ENCODE data around the gene BIN2.
"Not testable (repeated sequence)": the region's sequence is repeated elsewhere in the genome, so short reads cannot be mapped to it uniquely, and the experiment has no call there.

Gene BIN2

GRCh38 chr12:51265024-51265423 is 59.0 kb downstream of the BIN2 start:
- in situ Hi-C loops (cut with MboI; ENCODE audit: low sequenced_read_pairs): no loop called here

DNA sequence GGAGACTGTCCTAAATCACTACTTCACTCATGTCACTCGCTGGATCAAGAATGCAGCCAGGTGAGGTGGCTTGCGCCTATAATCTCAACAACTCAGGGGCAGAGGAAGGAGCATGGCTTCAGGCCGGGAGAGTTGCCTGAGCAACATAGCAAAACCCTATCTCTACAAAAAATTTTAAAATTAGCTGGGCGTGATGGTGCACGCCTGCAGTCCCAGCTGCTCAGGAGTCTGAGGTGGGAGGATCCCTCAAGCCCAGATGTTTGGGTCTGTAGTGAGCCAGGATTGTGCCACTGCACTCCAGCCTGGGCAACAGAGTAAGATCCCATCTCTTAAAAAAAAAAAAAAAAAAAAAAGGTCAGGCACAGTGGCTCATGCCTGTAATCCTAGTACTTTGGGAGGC is 59.7 kb downstream of the BIN2 start:
- in situ Hi-C loops (cut with MboI; ENCODE audit: low sequenced_read_pairs): no loop called here

DNA sequence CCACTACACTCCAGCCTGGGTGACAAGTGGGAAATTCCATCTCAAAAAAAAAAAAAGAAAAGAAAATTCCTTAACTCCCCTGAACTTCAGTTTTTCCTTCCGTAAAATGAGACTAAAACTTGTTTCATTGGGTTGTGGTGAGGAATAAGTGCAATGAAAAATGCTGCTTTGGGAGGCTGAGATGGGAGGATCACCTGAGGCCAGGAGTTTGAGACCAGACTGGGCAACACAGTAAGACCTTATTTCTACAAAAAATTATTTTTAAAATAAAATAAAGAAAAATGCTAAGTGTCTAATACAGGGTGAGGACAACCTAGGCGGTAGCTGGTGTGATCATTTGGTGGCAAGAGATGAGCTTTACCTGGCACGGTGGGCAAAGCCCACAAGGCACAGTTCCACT is 60.6 kb downstream of the BIN2 start:
- in situ Hi-C loops (cut with MboI; ENCODE audit: low sequenced_read_pairs): no loop called here

- in situ Hi-C loops (cut with MboI; ENCODE audit: low sequenced_read_pairs): no loop called here
Measured at GRCh38 chr12:51262758-51263177, 61.2 kb downstream of the BIN2 start.

DNA sequence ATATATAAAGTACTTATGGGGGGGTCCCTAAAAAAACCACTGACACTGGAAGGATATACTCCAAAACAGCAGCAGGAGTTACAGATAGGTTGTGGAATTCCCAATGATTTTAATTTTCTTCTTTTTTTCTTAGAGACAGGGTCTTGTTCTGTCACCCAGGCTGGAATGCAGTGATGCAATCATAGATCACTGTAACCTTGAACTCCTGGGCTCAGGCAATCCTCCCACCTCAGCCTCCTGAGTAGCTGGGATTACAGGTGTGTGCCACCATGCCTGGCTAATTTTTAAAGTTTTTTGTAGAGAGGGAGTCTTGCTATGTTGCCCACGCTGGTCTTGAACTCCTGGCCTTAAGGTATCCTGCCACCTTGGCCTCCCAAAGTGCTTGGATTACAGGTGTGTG is 64.4 kb downstream of the BIN2 start:
- in situ Hi-C loops (cut with MboI; ENCODE audit: low sequenced_read_pairs): not testable (repeated sequence)

DNA sequence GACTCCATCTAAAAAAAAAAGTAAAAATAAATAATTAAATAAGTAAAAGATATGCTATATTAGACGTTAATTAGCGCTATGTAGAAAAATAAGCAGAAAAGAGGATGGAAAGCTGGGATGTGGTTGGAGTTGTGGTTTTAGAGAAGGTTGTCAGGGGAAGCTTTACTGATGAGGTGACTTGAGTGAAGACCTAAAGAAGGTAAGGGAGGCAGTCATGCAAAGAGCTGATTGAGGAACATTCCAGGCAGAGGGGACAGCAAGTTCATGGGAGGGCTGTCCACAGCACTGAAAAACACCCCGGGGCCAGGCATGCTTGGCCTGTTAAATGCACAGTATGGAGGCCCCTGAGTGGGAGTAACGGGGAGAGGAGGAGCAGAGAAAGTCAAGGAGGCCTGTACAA is 69.4 kb downstream of the BIN2 start:
- in situ Hi-C loops (cut with MboI; ENCODE audit: low sequenced_read_pairs): no loop called here

GRCh38 chr12:51253276-51253675 is 70.7 kb downstream of the BIN2 start:
- in situ Hi-C loops (cut with MboI; ENCODE audit: low sequenced_read_pairs): no loop called here

DNA sequence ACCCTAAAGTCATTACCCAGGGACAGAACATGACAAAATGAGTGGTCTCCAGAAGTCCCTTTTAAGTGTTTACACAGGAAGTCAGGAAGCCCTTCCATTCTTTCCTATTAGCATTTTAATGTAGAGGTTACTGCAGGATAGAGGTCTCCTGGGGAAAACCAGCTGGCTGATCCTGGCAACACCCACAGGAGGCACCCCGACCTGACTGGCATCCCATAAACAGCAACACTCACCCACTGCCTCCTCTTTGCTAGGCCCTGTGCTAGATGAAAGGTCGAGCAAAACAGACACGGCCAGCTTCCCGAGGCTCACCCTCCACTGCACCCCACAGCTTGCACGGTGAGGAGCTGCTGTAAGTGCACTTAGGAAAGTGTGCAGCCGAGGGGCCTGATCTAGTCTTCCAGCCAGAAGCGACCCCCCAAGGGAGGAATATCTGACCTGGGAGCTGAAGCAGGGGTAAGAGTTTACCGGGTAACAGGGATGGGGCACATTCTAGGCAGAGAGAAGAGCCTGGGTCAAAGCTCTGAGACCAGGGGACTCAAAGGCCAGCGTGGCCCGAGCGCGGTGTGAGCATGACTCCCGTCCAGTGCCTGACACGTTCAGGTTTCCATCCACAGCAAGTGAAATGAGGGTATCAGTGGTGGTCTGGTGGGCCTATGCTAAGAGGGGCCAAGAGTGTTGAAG is 76.3 kb downstream of the BIN2 start:
- in situ Hi-C loops (cut with MboI; ENCODE audit: low sequenced_read_pairs): no loop called here

DNA sequence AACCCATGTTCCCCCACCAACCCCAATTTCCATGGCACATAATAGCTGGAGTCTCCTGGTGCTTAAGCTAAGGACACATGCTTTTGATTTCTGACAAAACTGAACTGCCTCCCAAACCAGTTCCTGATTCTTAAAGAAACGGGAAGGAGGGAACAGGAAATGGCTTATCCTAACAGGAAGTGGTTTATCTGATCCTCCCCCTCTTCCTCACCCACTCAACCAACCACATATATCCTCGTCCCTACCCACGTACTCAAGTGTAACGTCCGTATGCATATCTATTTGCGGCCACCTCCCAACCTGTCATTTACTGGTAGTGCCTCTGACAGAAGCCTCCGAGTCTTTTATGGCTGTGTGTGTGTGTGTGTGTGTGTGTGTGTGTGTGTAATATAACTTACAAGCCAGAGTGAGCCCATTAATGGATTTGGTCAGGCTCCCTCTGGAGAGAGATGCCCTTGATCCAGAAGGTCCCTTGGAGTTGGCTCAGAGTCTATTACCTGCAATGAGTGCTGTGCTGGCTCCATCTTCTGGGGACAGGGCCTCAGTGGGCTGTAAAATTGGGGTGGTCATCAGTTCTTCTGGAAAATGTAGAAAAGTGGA is 77.6 kb downstream of the BIN2 start:
- in situ Hi-C loops (cut with MboI; ENCODE audit: low sequenced_read_pairs): no loop called here

GRCh38 chr12:51245476-51246253 is 78.3 kb downstream of the BIN2 start:
- in situ Hi-C loops (cut with MboI; ENCODE audit: low sequenced_read_pairs): no loop called here

GRCh38 chr12:51244269-51244668 is 79.7 kb downstream of the BIN2 start:
- in situ Hi-C loops (cut with MboI; ENCODE audit: low sequenced_read_pairs): no loop called here

- in situ Hi-C loops (cut with MboI; ENCODE audit: low sequenced_read_pairs): no loop called here
Measured at GRCh38 chr12:51242876-51243275, 81.1 kb downstream of the BIN2 start.

GRCh38 chr12:51242120-51242519 is 81.9 kb downstream of the BIN2 start:
- in situ Hi-C loops (cut with MboI; ENCODE audit: low sequenced_read_pairs): no loop called here

- in situ Hi-C loops (cut with MboI; ENCODE audit: low sequenced_read_pairs): no loop called here
Measured at GRCh38 chr12:51240971-51241370, 83.0 kb downstream of the BIN2 start.

DNA sequence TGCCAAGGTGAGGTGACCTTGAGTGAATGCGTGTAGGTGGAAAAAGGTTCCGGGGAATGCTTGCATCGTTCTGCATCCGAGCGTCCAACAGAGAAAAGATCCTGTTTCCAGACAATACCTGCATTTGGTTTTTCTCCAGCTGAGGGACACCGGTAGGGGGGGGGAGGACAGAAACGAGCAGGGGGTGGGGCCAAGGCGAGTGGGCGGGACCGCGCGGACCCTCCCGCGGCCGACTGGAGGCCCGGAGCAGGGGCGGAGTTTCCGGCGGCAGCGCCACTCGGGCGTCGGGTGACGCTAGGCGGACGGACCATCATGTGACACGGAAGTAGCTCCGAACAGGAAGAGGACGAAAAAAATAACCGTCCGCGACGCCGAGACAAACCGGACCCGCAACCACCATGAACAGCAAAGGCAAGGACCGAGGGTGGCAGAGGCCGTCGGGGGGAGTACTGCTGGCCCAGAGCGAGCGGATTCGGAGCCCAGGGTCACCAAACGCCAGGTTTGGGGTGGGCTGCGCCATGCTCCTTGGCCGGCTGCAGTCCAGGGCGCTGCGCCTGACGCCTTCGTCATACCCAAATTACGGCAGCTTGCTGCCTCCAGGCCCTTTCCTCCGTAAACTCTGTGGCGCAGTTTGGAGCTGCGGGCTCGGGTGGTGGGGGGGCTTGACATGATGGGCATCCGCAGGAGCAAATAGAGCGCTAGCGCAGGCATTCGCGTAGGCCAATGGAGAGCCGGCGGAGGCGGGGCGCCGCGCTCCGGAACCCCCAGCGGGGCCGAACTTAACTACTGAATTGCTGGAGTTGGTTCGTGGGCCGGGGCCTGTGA is 85.3 kb downstream of the BIN2 start, which contains the start of gene DAZAP2:
Gene DAZAP2, plus strand, starts transcription at position 317 of the 825 bp plus-strand sequence. Its CDS starts 82 bp downstream, at position 399.
- in situ Hi-C loops (cut with MboI; ENCODE audit: low sequenced_read_pairs): no loop called here

- in situ Hi-C loops (cut with MboI; ENCODE audit: low sequenced_read_pairs): no loop called here
Measured at GRCh38 chr12:51238037-51238509, 85.9 kb downstream of the BIN2 start.

DNA sequence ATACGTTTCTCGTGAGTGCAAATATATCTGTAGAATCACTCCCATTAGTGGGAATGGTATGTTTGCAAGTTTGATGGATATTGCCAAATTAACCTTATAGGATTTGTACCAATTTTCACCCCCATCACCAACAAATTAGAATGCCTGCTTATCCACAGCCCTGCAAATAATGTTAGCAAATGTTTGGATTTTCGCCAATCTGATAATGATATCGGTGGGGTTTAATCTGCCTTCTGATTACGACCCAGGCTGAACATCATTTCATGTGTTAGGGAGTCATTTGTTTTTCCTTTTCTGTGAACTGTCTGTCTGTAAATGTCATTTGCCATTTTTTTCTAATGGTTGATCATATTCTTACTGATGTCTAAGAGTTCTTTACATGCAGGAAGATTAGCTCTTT is 89.4 kb downstream of the BIN2 start:
- in situ Hi-C loops (cut with MboI; ENCODE audit: low sequenced_read_pairs): no loop called here

- in situ Hi-C loops (cut with MboI; ENCODE audit: low sequenced_read_pairs): no loop called here
Measured at GRCh38 chr12:51232642-51233041, 91.3 kb downstream of the BIN2 start.
